Cardiac fibroblast (primary cell): ENCODE results near the gene CARD9.

ENCODE experiments used
- DNase-seq, 2 donors: peaks; one replicate each; pipeline versions ENCODE4 v3.0.0 to v3.0.0-alpha.2; 2010; ENCODE audit warnings: low read depth in 2 of 2
- H3K4me3 ChIP-seq, 2 donors: replicated peaks in 1 of 2; 1 replicate in 1 of 2; 2 replicates in 1 of 2; pipeline ENCODE4 v1.5.1; 2011; ENCODE audit warnings: low read depth in 2 of 2, low read length in 2 of 2, mild to moderate bottlenecking in 2 of 2, moderate library complexity in 1 of 2
- CTCF ChIP-seq: IDR thresholded peaks from one replicate; pipeline ENCODE4 v1.5.1; 2011; ENCODE audit warnings: low read depth, mild to moderate bottlenecking, low read length, inconsistent platforms

CARD9 gene

GRCh38 chr9:136326761-136327303 is 46.6 kb downstream of the CARD9 start:
- no peak for DNase-seq
- H3K4me3 ChIP-seq, result peak overlapping the region; percentile 36 to 43
- no peak for TF ChIP-seq CTCF

GRCh38 chr9:136326061-136326760 is 47.3 kb downstream of the CARD9 start:
- TF ChIP-seq CTCF, result no peak
- peak; percentile 23 to 67 for DNase-seq
- no peak overlapping the region for H3K4me3 ChIP-seq

GRCh38 chr9:136325358-136325757 is 48.1 kb downstream of the CARD9 start:
- H3K4me3 ChIP-seq, result no peak overlapping the region
- DNase-seq, result no peak
- TF ChIP-seq CTCF, result no peak

- no peak for DNase-seq
- TF ChIP-seq CTCF, result no peak
- H3K4me3 ChIP-seq, result no peak overlapping the region
Observed at GRCh38 chr9:136324501-136325300, 48.8 kb downstream of the CARD9 start.

- TF ChIP-seq CTCF, result no peak
- DNase-seq, result no peak
- H3K4me3 ChIP-seq, result no peak overlapping the region
Observed at GRCh38 chr9:136323371-136323789, 50.1 kb downstream of the CARD9 start.

- no peak for TF ChIP-seq CTCF
- no peak for DNase-seq
- no peak overlapping the region for H3K4me3 ChIP-seq
Observed at GRCh38 chr9:136322756-136323330, 50.6 kb downstream of the CARD9 start.
